SK-N-SH (cell line): ENCODE measurements around the gene PKNOX2. TPM values are rescaled to one million over a fixed set of nuclear protein-coding genes. Genes with fewer than 3 reads are reported as not detected.

Source experiments
- CTCF ChIA-PET: fragments of 300-600, 350-600 bp; formaldehyde crosslinking; extraction: SDS; loops from one replicate; lab custom pipeline; 2021; lab: Yijun Ruan, JAX
- POLR2A ChIA-PET: fragments of 350-600 bp; sonication (Branson Sonifier 250); formaldehyde crosslinking; extraction: SDS; loops from one replicate; lab custom pipeline; 2020; ENCODE audit warnings: antibody characterized with exemption, inconsistent platforms; lab: Yijun Ruan, JAX
- DNase-seq: peaks from one replicate; pipeline ENCODE4 v3.0.0; 2012
- H2AFZ ChIP-seq: fragments of 200-600 bp; sonication (generic); 2 replicates; pipeline ENCODE4 v1.8.1; 2016; ENCODE audit warnings: antibody characterized with exemption, mild to moderate bottlenecking, low read depth
- H3F3A ChIP-seq: fragments of 200-600 bp; sonication (generic); replicated peaks from 2 replicates; pipeline ENCODE3; 2016; ENCODE audit warnings: antibody characterized with exemption, mild to moderate bottlenecking; ENCODE audit not compliant: insufficient read depth
- H3K27ac ChIP-seq, 2 experiments: fragments of 200-500 bp in 1 of 2; fragments of 200-600 bp in 1 of 2; sonication (Bioruptor generic) in 1 of 2; sonication (generic), shearing (Covaris generic) in 1 of 2; 2 replicates each; pipeline versions ENCODE4 v1.5.1 to v1.6.1; 2014 to 2016; ENCODE audit warnings: low read depth in 2 of 2, inconsistent platforms in 1 of 2, low read length in 1 of 2, mild to moderate bottlenecking in 1 of 2, mixed read lengths in 1 of 2
- H3K27me3 ChIP-seq: fragments of 200-600 bp; sonication (generic), shearing (Covaris generic); 2 replicates; pipeline ENCODE4 v1.6.1; 2016; ENCODE audit warnings: mixed run types; ENCODE audit not compliant: insufficient read depth
- H3K36me3 ChIP-seq, 2 experiments: fragments of 200-500 bp in 1 of 2; fragments of 200-600 bp in 1 of 2; sonication (Bioruptor generic) in 1 of 2; sonication (generic) in 1 of 2; replicated peaks in 1 of 2; 2 replicates each; pipeline versions ENCODE3 to v1.5.1; 2014 to 2016; ENCODE audit warnings: low read length in 1 of 2, mild to moderate bottlenecking in 1 of 2; ENCODE audit not compliant: insufficient read depth in 2 of 2, control insufficient read depth in 1 of 2
- H3K4me1 ChIP-seq, 2 experiments: fragments of 200-500 bp in 1 of 2; fragments of 200-600 bp in 1 of 2; sonication (Bioruptor generic) in 1 of 2; sonication (generic), shearing (Covaris generic) in 1 of 2; 2 replicates each; pipeline versions ENCODE4 v1.5.1 to v1.6.1; 2014 to 2016; ENCODE audit warnings: low read depth in 1 of 2, low read length in 1 of 2, mixed run types in 1 of 2; ENCODE audit not compliant: insufficient read depth in 2 of 2, control insufficient read depth in 1 of 2
- H3K4me2 ChIP-seq: fragments of 200-600 bp; sonication (generic), shearing (Covaris generic); 2 replicates; pipeline ENCODE4 v1.6.1; 2017; ENCODE audit warnings: mixed run types
- H3K4me3 ChIP-seq, 2 experiments: fragments of 200-500 bp in 1 of 2; fragments of 200-600 bp in 1 of 2; sonication (Bioruptor generic) in 1 of 2; sonication (generic), shearing (Covaris generic) in 1 of 2; 2 replicates each; pipeline versions ENCODE4 v1.5.1 to v1.8.1; 2014 to 2016; ENCODE audit warnings: low read depth in 2 of 2, inconsistent platforms in 1 of 2, low read length in 1 of 2, mild to moderate bottlenecking in 1 of 2, mixed read lengths in 1 of 2, moderate library complexity in 1 of 2
- H3K79me2 ChIP-seq: fragments of 200-600 bp; sonication (generic); 2 replicates; pipeline ENCODE4 v1.8.1; 2017; ENCODE audit warnings: mild to moderate bottlenecking; ENCODE audit not compliant: insufficient read depth
- H3K9ac ChIP-seq: fragments of 200-600 bp; sonication (generic); 2 replicates; pipeline ENCODE4 v1.6.1; 2017; ENCODE audit warnings: mixed run types
- H3K9me2 ChIP-seq: fragments of 200-600 bp; sonication (generic); 2 replicates; pipeline ENCODE4 v1.6.1; 2017; ENCODE audit warnings: mixed run types
- H3K9me3 ChIP-seq: fragments of 200-600 bp; sonication (generic); 2 replicates; pipeline ENCODE4 v1.6.1; 2017; ENCODE audit warnings: mixed run types, mild to moderate bottlenecking, moderate library complexity
- H4K20me1 ChIP-seq: fragments of 200-600 bp; sonication (generic); 2 replicates; pipeline ENCODE4 v1.6.1; 2017; ENCODE audit warnings: mild to moderate bottlenecking, mixed run types; ENCODE audit not compliant: insufficient read depth
- CHD2 ChIP-seq: fragments of 150-350 bp; IDR thresholded peaks from 2 replicates; pipeline ENCODE4 v1.6.1; 2018; ENCODE audit warnings: low read length; ENCODE audit not compliant: partially characterized antibody
- EZH2phosphoT487 ChIP-seq: fragments of 200-600 bp; sonication (generic); IDR thresholded peaks from 2 replicates; pipeline ENCODE4 v1.6.1; 2017; ENCODE audit warnings: low read depth, mixed run types, mild to moderate bottlenecking, antibody characterized with exemption, moderate library complexity, borderline replicate concordance
- FOXM1 ChIP-seq: IDR thresholded peaks from 2 replicates; pipeline ENCODE4 v1.4.0; 2012; ENCODE audit warnings: low read depth, mild to moderate bottlenecking
- GATA2 ChIP-seq: sonication (generic); formaldehyde crosslinking; IDR thresholded peaks from 2 replicates; pipeline ENCODE4 v1.5.0; 2020; ENCODE audit warnings: mild to moderate bottlenecking, missing genetic modification reagents
- JUND ChIP-seq: IDR thresholded peaks from 2 replicates; pipeline ENCODE4 v1.4.0; 2012
- MEF2A ChIP-seq: IDR thresholded peaks from 2 replicates; pipeline ENCODE4 v1.4.0; 2012; ENCODE audit warnings: low read depth, borderline replicate concordance
- NRF1 ChIP-seq: IDR thresholded peaks from 2 replicates; pipeline ENCODE4 v1.6.1; 2012; ENCODE audit warnings: low read depth, mild to moderate bottlenecking, low read length
- POLR2AphosphoS5 ChIP-seq: IDR thresholded peaks from 2 replicates; pipeline ENCODE4 v1.6.1; 2012; ENCODE audit warnings: low read depth, low read length
- RCOR1 ChIP-seq: fragments of 150-350 bp; IDR thresholded peaks from 2 replicates; pipeline ENCODE4 v1.6.1; 2017; ENCODE audit warnings: antibody characterized with exemption, low read length
- TCF12 ChIP-seq: IDR thresholded peaks from 2 replicates; pipeline ENCODE4 v1.4.0; 2012
- WGBS: methylation state at CpG from one replicate; pipeline ENCODE4 v1.1.6; 2017; ENCODE audit warnings: low lambda C conversion rate; 5-methylcytosine and 5-hydroxymethylcytosine counted together
- polyA plus RNA-seq, 3 experiments: library from polyadenylated mRNA; depleted of rRNA; stranded (reverse); fragments of >200 nt; gene quantifications; 2 replicates each; pipeline ENCODE4 v1.2.3, GENCODE V29; 2012
- TF ChIP-seq, protein P1 (sequence below): IDR thresholded peaks from 2 replicates; pipeline ENCODE4 v1.4.0; 2012; ENCODE audit warnings: low read depth
- TF ChIP-seq, protein P2 (sequence below): fragments of 150-350 bp; IDR thresholded peaks from 2 replicates; pipeline ENCODE4 v1.6.1; 2017; ENCODE audit warnings: antibody characterized with exemption, low read length, low read depth, borderline replicate concordance
- TF ChIP-seq, protein P3 (sequence below): fragments of 150-350 bp; IDR thresholded peaks from 2 replicates; pipeline ENCODE4 v1.6.1; 2016; ENCODE audit warnings: mild to moderate bottlenecking, low read depth, low read length
- TF ChIP-seq, protein P4 (sequence below): IDR thresholded peaks from 2 replicates; pipeline ENCODE4 v1.6.1; 2012; ENCODE audit warnings: mild to moderate bottlenecking, low read depth, low read length, moderate library complexity

PKNOX2 gene
- polyA plus RNA-seq, 1 of the 3 experiments (the other 2 are of a cell fraction) = 0.02 TPM

DNA sequence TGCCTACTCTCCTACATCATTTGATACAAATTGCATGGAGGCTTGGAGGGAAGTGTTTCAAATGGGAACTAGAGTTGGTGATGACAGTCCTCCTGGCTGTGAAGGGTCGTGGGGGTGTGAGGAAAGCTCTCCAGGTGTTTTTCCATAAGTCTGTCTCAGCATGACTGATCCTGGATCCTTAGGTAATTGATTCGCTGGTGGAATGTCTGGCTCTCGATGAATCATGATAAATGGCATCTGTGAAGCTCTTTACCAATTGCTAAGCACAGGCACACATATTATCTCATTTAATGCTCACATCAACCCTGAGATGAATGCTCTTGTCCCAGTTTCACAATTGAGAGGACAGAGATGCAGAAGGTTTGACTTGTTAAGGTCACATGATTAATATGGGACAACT, 107.5 kb downstream of the PKNOX2 start:
- Histone ChIP-seq H4K20me1 (no peaks in the 10 kb centered on the region), H3K9ac (no peak overlapping the region), H3K36me3 (no peaks in the 10 kb centered on the region), H2AFZ (no peak overlapping the region), H3K4me1 (no peaks in the 10 kb centered on the region), H3K9me3 (no peaks in the 10 kb centered on the region), H3F3A (no peaks in the 10 kb centered on the region), H3K9me2 (no peaks in the 10 kb centered on the region), H3K79me2 (no peaks in the 10 kb centered on the region), H3K4me3 (no peak overlapping the region), H3K27me3 (no peaks in the 10 kb centered on the region; the same call in 1 of the 2 replicates), H3K4me2 (no peak overlapping the region), H3K27ac (no peak overlapping the region)
- POLR2A ChIA-PET = no interaction called here
- CTCF ChIA-PET = interaction anchor here (1.0 to 1.5 kb wide), 3 partner anchors 15 to 132 kb away, joined by 3 to 8 read pairs (median 3); no protein-coding TSS in a partner anchor
- TF ChIP-seq RCOR1 (no peak), EZH2phosphoT487 (no peak), POLR2AphosphoS5 (no peak), CHD2 (no peak), TCF12 (no peak), JUND (no peak), NRF1 (no peak), FOXM1 (no peak)
- DNase-seq = no peak
- WGBS = 37% methylated on average over 3 of the region's 3 CpGs

DNA sequence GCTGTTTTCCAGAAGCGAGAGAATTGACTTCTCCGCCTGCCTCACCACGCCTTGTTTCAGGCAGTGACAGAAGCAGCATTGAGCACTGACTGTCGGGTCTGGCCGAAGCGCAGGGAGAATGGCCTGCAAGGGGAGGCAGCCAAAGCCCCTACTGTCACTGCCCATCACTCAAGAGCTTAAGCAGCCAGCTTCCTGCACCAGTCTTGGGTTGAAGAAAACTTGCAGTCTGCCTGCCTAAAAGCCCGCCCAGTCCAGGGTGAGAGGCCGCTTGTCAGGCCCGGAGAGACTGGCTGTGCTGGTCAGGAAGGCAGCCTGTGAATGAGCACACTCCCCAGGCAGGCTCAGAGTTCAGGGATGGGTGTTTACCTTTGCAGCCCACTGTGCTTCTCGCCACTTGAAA, 108.3 kb downstream of the PKNOX2 start:
- Histone ChIP-seq H3K27me3 (no peaks in the 10 kb centered on the region), H3K9me3 (no peaks in the 10 kb centered on the region), H3K9ac (no peak overlapping the region), H3K4me2 (no peak overlapping the region), H3K36me3 (no peaks in the 10 kb centered on the region), H3K79me2 (no peaks in the 10 kb centered on the region), H3K27ac (no peak overlapping the region), H3K9me2 (no peaks in the 10 kb centered on the region), H3K4me1 (no peaks in the 10 kb centered on the region), H2AFZ (no peak overlapping the region), H4K20me1 (no peaks in the 10 kb centered on the region), H3K4me3 (no peak overlapping the region), H3F3A (no peaks in the 10 kb centered on the region)
- POLR2A ChIA-PET = no interaction called here
- WGBS = 62% methylated on average over 8 of the region's 10 CpGs
- TF ChIP-seq, protein P1, sequence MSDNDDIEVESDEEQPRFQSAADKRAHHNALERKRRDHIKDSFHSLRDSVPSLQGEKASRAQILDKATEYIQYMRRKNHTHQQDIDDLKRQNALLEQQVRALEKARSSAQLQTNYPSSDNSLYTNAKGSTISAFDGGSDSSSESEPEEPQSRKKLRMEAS = no peak
- TF ChIP-seq, protein P2, sequence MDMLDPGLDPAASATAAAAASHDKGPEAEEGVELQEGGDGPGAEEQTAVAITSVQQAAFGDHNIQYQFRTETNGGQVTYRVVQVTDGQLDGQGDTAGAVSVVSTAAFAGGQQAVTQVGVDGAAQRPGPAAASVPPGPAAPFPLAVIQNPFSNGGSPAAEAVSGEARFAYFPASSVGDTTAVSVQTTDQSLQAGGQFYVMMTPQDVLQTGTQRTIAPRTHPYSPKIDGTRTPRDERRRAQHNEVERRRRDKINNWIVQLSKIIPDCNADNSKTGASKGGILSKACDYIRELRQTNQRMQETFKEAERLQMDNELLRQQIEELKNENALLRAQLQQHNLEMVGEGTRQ = no peak
- TF ChIP-seq JUND (no peak), MEF2A (no peak), FOXM1 (no peak), NRF1 (no peak), GATA2 (CRISPR knock-in tag) (no peak)
- TF ChIP-seq, protein P3, sequence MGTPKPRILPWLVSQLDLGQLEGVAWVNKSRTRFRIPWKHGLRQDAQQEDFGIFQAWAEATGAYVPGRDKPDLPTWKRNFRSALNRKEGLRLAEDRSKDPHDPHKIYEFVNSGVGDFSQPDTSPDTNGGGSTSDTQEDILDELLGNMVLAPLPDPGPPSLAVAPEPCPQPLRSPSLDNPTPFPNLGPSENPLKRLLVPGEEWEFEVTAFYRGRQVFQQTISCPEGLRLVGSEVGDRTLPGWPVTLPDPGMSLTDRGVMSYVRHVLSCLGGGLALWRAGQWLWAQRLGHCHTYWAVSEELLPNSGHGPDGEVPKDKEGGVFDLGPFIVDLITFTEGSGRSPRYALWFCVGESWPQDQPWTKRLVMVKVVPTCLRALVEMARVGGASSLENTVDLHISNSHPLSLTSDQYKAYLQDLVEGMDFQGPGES = no peak
- TF ChIP-seq, protein P4, sequence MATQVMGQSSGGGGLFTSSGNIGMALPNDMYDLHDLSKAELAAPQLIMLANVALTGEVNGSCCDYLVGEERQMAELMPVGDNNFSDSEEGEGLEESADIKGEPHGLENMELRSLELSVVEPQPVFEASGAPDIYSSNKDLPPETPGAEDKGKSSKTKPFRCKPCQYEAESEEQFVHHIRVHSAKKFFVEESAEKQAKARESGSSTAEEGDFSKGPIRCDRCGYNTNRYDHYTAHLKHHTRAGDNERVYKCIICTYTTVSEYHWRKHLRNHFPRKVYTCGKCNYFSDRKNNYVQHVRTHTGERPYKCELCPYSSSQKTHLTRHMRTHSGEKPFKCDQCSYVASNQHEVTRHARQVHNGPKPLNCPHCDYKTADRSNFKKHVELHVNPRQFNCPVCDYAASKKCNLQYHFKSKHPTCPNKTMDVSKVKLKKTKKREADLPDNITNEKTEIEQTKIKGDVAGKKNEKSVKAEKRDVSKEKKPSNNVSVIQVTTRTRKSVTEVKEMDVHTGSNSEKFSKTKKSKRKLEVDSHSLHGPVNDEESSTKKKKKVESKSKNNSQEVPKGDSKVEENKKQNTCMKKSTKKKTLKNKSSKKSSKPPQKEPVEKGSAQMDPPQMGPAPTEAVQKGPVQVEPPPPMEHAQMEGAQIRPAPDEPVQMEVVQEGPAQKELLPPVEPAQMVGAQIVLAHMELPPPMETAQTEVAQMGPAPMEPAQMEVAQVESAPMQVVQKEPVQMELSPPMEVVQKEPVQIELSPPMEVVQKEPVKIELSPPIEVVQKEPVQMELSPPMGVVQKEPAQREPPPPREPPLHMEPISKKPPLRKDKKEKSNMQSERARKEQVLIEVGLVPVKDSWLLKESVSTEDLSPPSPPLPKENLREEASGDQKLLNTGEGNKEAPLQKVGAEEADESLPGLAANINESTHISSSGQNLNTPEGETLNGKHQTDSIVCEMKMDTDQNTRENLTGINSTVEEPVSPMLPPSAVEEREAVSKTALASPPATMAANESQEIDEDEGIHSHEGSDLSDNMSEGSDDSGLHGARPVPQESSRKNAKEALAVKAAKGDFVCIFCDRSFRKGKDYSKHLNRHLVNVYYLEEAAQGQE = no peak
- CTCF ChIA-PET = interaction anchor here (0.9 to 1.0 kb wide), 3 partner anchors 15 to 132 kb away, joined by 3 read pairs; no protein-coding TSS in a partner anchor
- DNase-seq = no peak
